CD4-positive, alpha-beta T cell treated with Interleukin-4 for 4 hours (primary cell): ENCODE measurements around the gene MSANTD1.

Source experiments
- DNase-seq: peaks from one replicate; pipeline ENCODE4 v3.0.0-alpha.2; 2020

MSANTD1 gene

DNA sequence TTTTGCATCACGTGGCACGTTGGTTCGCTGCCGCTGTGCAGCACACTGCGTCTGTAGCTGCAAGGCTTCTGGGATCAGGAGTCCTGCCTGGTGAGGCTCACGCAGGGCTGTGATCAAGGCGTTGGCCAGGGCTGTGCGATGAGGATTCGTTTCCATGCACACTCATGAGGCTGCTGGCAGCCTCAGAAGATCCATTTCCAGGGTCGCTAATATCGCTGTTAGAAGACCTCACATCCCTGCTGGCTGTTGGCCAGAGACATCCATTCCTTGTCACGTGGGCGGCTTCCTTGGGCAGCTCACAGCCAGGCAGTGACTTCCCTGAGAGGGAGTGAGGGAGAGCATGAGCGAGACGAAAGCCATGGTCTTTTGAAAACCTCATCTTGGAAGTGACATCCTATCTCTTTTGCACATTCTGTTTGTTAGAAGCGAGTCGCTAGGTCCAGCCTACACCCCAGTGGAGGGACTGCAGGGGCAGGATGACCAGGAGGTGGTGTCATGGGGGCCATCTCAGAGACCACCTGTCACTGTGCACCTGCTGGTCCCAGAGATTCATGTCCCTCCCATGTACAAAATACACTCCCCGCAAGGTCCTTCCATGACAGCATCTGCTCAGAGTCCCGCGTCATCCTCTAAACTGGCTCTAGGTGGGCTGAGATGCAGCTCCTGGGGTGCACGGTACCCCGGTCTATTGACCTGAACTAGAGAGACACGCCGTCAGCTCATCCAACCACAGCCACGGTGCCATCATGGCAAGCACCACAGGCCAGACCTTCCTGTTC, 56.1 kb downstream of the MSANTD1 start:
- no peak for DNase-seq

GRCh38 chr4:3305610-3306371, 56.8 kb downstream of the MSANTD1 start:
- DNase-seq, result no peak
